NCI-H1105 treated with DMSO at 0.1 percent for 48 hours (cell line): Measurements from ENCODE around the gene OLFM3.

Experiments used
- DNase-seq: peaks from one replicate; lab custom pipeline; 2025; lab: John Stamatoyannopoulos, UW

The OLFM3 gene

DNA sequence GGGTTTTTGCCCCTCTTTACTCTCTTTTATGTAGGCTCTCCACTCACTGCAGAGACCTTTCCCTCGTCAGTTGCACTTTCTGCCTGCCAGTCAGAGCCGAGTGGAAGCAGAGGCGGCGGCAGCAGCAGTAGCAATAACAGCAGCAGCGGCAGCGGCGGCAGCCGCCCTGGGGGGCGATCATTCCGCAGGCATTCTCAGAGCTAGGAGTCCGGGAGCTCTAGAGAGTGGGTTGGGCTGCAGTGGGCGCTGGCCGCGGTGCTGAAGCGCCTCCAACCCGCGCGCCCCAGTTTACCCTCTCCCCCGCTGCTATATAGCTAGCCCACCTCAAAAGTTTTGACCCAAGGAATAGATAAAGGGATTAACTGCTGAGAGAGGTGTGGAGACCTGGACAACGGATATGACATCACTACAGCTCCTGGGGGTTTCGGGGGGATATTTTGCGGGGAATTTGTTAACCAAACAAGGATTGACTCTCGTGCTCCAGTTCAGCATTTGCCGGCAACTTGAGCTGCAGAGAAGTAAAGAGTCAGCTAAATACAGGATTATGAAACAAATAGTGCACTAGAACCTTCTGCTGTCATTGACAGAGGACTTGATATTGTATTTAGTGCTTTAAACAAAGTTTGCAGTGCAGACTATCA, at the start of gene OLFM3:
TSS of gene OLFM3 (minus strand) at position 102 of the 641 bp plus-strand sequence.
- DNase-seq = peak; percentile 76

DNA sequence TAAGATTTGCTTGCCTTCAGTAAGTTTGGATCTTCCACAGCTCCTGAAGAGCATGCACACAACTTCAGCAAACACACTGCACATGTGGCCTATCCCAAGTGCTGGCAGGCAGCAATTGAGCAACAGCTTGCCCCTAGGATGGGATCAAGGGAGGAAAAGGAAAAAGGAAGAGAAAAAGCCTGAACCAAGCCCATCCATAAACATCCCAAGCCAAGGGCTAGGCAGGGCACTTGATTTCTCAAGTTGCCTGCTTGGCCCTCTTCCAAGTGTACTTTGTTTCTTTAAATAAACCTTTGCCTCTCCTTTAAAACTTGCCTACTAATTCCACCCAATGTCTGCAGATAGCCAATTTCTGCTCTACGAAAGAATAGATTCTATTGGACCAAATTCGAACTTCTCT, 49.0 kb upstream of the OLFM3 start:
- DNase-seq = no peak

DNA sequence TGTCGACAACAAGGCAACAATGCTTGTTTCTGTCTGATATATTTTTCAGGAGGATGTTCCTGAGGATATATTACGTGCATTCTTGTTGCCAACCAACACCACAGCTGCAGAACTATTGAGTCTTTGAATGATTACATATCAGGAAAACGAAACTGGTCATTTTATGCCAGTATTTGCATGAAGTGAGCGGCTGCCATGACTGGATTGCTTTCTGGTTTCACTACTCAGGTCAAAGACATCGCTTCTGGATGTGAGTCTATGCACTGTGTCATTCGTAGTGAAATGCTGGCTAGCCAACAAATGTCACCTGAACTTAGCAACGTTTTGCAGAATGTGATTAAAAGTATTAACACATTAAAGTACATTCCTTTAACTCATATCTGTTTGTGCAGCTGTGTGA, 35.8 kb upstream of the OLFM3 start:
- no peak for DNase-seq

DNA sequence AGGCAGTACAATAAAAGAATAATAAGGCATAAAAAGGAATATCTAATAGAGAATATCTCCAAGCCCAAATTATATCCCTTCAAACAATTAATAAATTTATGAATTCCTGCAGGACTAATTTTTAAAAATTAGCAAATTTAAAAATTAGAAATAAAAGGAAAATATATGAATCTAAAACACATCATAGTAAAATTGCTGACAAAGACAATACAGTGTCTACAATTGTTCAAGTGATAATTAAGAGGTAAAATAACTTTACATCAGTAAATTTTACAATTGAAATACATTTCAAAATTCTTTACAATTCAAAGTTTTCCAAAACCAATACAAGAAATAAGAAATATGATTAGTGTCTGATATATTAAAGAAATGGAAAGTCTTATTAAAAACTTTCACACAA, 22.8 kb upstream of the OLFM3 start:
- no peak for DNase-seq

DNA sequence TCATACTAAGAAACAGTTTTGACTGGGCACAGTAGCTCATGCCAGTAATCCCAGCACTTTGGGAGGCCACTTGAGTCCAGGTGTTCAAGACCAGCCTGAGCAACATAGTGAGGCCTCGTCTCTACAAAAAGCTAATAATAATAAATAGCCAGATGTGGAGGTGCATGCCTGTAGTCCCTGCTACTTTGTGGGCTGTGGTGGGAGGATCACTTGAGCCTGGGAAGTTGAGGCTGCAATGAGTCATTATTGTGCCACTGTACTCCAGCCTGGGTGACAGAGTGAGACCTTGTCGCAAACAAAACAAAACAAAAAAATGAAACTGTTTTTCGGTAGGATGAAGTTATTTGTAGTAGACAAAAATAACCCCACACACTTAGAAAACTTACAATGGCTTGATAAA, 19.0 kb upstream of the OLFM3 start:
- DNase-seq = no peak

DNA sequence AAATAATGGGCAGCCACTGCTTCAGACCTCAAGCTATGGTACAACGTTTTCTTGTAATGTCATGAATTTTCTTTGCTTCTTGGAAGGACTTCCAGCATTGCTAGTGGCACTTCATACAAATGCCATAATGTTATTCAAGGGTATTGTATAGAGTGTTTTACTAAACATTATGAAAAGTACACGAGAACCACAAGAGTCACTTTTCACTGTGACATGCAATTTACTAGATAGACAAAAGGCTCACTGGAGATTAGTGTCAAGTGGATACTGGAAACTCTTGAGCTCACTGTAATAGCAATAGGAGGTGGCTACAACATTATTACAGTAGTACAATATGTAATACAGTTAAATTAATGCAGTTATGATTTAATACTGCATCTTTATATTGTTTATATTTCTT, 5.3 kb upstream of the OLFM3 start:
- peak; percentile 67 for DNase-seq

DNA sequence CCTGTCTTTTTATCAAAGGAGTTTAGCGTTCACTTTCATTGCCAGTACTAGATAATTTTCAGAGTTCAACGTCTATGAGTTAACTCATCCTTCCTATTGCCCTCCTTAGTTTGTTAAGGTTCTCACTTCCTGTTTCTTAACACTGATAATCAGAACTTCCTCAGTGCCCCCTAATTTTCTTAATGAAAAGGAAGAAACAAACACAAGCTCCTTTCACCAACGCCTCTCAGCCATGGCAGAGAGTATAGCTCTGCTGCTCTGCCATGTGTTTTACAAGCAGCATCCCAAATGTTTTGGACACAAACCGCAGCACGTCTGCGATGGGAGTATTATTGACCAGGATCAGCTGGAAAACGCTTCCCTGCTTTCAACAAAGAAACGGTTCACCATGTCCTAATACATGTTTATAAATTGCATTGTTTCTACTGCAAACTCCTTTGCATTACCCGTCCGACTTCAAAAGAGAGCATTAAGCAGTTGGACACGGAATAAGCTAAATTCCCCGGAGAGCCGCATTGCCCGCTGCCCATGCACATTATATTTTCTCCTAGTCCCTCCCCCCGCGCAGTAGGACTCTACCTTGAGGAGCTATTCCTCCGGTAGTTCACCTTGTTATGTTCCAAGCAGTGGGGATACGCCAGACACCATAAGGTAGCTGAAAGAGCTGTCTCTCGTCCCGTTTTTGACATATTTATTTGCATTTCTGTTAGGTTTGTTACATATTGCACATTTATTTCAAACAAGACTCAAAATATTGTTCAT, 561 bp downstream of the OLFM3 start:
- peak; percentile 51 for DNase-seq

DNA sequence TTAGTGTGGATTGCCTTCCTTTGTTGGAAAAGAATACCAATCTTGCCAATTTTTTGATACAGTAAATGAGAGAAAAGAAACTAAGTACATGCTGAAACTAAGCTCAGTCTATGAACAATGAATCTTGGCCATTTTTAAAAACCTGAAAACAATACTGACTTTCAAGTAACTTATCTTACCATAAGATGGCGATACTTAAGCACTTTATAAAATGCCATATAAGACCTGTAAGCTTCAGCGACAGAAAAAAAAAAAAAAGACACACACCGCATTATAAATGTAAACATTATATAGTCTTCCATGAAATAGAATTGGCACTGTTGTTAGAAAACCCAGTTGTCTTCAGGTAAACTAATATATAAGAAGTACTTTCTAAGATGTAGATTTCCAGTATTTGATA, 3.0 kb downstream of the OLFM3 start:
- peak; percentile 24 for DNase-seq

DNA sequence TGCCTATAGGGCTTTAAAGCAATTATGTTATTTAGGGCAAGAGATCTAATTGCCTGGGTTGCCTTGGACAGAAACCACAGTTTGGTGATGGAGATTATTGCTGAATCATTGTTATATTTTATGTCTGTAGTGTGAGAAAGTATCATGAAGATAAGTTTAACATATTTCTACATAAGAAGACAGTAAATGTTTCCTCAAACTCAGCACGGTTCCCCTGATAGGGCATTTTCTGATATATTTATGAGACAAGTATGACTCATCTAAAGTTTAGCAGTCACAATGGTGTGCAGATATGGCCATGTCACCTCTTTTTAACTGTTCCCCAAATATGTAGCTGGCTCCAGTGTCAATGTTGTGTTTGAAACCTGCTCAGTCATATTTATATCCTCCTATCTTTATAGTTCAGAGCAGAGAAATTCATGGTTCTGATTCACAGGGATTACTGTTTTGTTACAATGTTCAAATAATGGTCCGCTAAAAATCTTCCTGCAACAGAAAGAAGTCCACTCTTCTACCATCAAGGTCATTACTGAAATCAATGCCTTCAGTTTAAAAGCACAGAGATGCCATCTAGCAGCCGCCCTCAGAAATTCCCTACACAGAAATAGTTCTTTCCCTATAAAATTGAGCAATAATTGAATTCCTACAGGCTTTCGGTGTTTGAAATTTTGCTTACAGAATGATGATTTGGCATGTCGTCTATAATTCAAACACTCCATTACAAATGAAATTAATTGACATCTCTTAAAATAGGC, 3.7 kb downstream of the OLFM3 start:
- DNase-seq = no peak

DNA sequence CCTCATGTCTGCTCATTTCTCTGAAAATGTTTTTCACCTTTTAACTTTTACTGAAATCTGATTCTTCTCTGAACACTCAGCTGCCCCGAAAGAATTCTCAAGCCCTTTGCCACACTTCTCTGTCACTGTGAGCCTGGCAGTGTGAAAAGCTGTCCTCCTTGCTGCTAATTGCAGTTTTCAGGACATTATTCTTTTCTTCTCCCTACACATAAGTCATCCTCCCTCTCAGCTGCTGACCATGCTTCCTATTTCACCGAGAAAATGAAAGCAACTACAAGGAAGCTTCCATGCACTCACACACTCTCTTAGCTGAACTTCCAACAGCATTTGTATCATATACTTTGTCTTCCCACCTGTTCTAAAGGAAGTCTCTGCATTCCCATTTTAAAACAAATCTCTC, 15.8 kb downstream of the OLFM3 start:
- no peak for DNase-seq

DNA sequence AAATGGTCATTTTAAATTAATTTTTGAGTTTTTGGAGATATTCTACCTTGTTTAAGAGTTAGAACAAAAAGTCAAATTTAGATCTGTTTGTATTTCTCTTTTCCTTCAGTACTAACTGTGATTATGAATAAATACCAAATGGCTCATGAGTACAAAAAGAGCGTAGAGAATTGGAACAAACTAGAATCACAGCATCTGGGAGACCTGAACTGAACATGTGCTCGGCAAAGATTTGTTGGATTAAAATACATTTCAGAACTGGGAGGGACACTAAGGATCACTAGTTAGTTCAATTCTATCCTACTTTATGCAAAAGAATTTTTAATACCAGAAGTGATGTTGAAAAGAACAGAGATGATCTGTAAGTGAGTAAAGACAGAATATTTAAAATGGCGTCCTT, 19.5 kb downstream of the OLFM3 start:
- DNase-seq = no peak

DNA sequence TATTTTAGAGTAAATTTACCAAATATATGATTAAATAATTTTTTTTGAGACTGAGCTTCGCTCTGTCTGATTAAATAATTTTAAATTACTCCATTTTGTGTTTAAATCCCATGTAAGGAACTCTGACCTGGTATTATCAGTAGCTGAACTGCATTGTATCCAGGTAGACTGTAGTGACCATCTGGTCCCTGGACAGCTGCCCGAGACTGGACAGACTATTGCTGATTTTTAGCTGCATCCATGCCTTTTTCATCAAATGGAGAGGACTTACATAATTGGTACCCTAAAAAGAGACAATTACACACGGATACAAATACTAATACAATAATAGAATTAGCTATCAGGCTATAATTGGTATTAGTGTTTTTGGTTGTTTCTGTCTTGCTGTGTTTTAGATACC, 20.6 kb downstream of the OLFM3 start:
- no peak for DNase-seq

DNA sequence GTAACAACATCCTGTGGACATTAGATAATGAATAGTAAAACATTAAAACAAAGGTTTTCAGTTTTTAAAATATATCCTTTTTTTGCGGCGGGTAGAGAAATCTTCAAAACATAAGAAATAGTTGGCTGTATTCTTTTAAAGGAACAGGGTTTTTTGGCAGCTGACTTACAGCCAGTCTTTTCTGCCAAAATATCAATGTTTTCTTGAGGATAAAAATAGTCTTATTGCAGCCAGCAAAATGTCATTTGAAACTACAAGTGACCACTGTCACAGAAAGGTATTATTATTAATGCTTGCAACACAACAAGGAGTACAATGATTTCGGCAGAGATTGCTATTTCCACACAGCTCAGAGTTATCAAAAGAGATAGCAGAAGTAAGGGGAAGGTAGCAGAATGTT, 21.4 kb downstream of the OLFM3 start:
- DNase-seq = no peak

DNA sequence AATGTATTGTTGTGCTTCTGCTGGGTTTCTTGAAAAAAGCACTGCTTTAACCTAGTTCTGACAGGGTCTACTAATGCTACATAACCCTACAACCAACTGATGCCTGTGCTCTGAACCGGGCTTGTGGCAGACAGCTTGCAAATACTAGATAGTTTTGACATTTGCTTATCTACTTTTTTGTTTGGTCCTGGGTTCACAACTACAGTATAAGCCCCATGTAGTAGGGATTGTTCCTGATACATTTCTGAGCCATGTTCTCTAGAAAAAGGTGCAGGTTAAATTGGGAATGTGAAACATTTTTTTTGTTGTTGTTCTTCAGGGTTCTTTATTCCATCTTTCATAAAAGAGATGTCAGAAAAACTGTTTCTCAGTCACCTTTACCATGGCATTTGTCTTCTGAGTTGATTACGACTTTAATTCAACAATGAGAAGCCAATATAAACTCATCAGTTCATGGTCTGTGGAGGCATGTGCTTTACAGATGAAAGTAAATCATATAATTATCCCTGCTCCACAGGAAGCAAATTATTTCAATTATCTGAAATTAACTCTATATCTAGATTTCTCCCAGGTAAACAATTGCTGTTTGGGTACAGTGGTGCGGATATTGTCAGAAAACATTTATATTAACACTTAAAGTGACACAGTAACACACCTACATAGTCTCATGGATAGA, 22.0 kb downstream of the OLFM3 start:
- no peak for DNase-seq

DNA sequence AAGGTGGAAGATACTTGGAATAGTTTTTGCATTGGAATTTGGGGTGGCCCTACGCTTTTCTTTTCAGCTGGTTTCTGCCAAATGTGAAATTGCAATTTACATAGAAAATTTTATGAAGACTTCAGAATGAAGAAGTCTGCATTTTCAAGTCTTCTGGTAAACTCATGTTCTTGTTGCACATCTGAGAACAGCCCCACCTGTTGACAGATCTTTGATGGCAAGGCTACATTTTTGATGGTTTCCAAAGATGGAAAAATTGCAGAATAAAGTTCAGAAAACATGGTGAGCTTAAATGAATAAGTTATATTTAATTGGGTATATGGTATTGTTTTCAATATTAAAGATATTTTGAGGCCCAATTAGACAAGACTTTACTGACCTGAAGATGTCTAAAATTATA, 25.4 kb downstream of the OLFM3 start:
- no peak for DNase-seq

DNA sequence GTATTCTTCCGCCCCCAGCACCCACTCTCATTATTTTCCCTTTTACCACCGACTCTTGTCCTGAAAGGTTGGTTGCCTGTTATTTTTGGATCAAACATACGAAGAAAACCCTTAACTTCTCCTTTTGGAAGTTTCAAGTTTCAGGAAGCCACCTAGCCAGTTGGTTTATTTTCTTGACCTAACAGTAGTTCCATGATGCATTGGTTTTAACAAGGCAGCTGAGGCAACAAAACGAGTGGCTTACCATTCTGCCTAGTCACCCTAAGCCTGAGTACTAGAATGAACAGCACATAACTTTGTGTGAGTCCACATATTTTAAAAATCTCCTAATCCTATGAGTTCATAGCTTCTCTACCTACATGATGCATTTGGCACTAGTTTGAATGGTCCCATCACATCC, 28.9 kb downstream of the OLFM3 start:
- no peak for DNase-seq

DNA sequence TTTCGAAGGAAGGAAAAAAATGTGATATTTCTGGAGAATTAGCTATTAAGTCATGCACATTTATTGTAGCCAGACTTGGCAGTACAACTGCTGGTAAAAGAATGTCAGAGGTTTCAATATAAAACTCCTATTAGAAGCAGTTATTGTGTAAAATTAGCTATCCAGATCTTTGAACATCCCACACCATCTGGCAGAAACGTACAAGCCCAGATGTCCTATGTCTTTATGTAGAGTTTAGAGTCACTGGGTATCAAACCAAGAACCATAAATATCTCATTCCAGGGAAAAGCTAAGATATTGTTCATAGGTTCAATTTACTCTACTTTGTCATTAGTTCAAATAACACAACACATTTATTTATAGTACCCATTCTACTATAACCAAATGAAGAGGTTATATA, 31.4 kb downstream of the OLFM3 start:
- DNase-seq = no peak

DNA sequence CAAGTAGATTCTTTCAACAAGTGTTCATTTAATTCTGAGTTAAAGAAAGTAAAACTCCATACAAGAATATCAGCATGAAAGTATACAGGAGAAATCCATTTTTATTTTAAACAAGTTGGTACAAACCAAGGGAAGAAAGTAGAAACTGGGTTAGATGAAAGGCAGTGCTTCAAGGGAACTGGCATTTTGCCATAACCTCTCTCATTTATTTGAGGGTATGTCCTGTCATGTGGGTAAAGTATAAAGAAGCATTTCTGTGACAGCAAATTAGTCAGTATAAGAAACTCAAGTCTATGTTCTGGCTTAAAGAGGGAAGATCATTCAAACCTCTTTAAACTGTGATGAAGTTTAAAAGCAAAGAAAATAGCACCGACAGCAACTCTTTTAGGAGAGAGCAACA, 32.0 kb downstream of the OLFM3 start:
- DNase-seq = peak; percentile 24

DNA sequence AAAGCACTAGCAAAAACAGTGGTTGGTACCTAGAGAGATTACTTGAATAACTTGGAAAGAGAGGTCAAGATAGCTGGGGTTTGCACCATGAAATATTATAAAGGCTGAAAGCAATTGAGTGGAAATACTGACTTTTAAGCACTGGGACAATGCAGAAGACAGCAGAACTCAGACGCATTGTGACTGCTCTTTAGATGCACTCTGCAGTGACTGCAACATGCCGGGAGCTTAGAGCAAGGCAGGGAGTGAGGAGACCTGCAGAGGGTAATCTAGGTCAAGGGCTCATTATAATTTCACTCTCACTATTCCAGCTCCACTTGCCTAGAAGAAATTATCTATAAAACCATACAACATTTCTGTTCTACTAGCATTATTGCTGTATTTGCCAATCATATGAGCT, 36.6 kb downstream of the OLFM3 start:
- DNase-seq = no peak

DNA sequence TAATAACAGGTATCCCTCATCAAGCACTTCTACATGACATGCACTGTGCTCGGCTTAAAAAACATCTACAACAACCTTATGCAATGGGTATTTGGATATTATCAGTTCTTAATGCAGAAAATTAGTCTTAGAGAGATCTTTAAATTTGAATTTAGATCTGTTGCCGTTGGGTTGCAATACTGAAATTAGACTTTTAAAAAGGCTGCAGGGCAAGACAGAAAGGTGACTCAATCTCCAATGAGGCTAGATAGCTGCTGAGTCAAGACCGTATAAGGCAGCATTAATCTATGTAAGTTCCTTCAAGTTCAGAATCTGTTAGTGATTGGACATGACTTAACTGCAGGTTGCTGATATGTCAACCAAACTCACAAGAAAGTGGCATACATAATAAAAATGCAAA, 37.3 kb downstream of the OLFM3 start:
- DNase-seq = no peak

DNA sequence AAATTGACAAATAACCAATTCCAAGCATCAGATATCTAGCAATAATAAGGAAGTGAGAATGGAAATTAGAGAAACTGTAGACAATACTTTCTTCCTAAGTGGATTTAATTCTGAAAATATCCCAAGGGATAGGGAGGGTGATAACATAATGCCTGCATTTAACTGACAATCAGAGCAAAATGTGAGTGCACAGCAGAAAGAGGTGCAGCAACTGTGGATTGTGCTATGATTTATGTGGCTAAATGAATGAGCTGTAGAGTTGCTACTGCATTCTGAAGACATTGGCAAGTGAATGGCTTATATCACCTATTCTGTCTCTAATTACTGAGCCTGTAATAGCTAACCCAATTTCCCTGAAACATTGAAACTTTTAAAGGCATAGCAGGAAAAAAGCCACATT, 39.0 kb downstream of the OLFM3 start:
- no peak for DNase-seq

DNA sequence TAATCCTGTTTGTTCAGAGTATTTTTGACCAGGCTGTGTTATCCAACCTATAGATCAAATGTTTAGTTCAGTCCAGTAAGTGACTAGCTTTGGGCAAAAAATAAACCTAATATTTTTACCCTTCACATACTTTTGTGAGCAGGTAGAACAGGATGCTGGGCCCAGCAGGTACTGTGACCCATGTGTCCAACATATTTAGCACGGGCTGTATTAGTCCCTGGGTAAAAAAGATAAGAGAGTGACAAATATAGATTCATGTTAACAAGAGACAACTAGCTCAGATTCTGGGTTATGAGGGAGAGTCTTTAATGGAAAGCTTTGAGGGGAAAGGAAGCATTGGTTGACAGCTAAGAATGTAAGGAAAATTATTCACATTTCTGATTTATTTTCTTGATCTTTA, 43.1 kb downstream of the OLFM3 start:
- DNase-seq = no peak

DNA sequence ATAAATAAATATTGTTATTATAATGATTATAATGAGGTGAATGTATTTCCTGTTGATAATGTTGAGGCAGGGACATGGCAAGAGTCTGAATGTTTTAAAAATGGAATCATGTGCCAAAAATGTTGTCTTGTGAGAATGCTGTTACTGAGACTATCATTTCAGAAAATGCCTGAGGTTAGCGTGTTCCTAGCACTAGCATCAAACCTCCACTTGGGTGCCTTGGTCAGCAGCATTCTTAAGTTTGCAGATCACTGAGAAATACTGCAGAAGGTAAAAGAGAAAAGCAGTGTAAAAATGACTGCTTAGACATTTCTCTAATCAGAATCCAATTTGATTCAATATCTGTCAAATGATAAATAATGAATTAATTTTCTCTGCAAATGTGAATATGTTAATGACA, 50.8 kb downstream of the OLFM3 start:
- no peak for DNase-seq
